ENCODE measurements around the gene ADD1.

Gene ADD1

DNA sequence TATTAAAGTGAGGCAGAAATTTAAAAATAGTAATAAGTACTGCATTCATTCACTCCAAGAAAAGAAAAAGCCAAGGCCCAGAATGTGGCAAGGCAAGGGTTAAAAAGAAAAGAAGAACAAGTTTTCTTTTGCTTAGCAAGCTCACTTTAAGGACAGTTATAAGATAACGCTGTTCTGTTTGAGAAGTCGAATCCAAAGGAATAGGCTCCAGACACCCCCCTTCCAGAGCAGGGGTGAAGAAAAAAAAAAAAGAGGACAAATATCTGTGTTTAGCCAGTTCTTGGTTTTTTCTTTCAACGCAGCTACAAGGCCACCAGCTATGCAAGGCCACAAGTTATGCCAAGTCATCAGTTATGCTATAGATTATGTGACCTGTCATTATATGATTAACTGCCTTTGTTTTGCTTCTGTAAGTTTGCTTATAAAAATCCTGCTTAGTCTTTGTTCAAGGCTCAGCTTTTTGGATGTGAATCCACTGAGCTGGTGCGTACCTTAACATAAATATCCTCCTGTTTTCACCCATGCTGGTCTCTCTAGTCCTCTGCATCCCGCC lies 121.1 kb downstream of the ADD1 start:
- Histone ChIP-seq H3K9ac (ENCODE audit: low read length in 2 of 2) (peak overlapping the region in 1 of 2 donors; percentile 65), H3K36me3 (ENCODE audit: control insufficient read depth in 2 of 2, insufficient read depth in 2 of 2, low read length in 2 of 2) (no peaks in the 10 kb centered on the region), H3K27me3 (ENCODE audit: control insufficient read depth in 1 of 2, insufficient read depth in 2 of 2, low read length in 2 of 2) (no peaks in the 10 kb centered on the region), H3K27ac (ENCODE audit: low read length) (no peak overlapping the region), H3K4me3 (ENCODE audit: low read length in 2 of 2) (peak overlapping the region in 1 of 2 donors; percentile 84), H3K4me1 (ENCODE audit: control insufficient read depth, insufficient read depth, low read length) (peaks cover 19% of the 10 kb centered on the region), H3K9me3 (ENCODE audit: control insufficient read depth in 2 of 2, low read length in 2 of 2) (no peaks in the 10 kb centered on the region)

DNA sequence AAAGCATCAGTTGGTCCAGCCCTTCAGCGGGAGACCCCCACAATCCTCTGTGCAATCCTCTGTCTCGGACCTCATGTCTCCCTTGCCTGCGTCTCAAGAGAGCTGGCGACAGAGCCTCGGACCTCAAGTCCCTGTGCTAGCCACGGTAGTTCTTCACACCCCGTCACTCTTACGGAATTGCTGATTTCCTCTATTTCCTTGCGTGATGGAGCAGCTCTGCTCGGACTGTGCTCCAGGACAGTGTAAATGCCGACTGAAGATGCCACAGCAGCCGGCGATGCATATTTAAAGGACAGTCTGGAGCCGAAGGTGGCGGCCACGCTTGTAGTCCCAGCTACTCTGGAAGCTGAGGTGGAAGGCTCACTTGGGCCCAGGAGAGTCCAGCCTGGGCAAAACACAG lies 121.6 kb downstream of the ADD1 start:
- H3K4me1 ChIP-seq (ENCODE audit: control insufficient read depth, insufficient read depth, low read length): peaks cover 19% of the 10 kb centered on the region
- no peaks in the 10 kb centered on the region for H3K27me3 ChIP-seq (ENCODE audit: control insufficient read depth in 1 of 2, insufficient read depth in 2 of 2, low read length in 2 of 2)
- no peak overlapping the region for H3K27ac ChIP-seq (ENCODE audit: low read length)
- no peak overlapping the region for H3K4me3 ChIP-seq (ENCODE audit: low read length in 2 of 2)
- no peaks in the 10 kb centered on the region for H3K9me3 ChIP-seq (ENCODE audit: control insufficient read depth in 2 of 2, low read length in 2 of 2)
- no peaks in the 10 kb centered on the region for H3K36me3 ChIP-seq (ENCODE audit: control insufficient read depth in 2 of 2, insufficient read depth in 2 of 2, low read length in 2 of 2)
- no peak overlapping the region for H3K9ac ChIP-seq (ENCODE audit: low read length in 2 of 2)

- Histone ChIP-seq H3K27me3 (ENCODE audit: control insufficient read depth in 1 of 2, insufficient read depth in 2 of 2, low read length in 2 of 2) (no peaks in the 10 kb centered on the region), H3K36me3 (ENCODE audit: control insufficient read depth in 2 of 2, insufficient read depth in 2 of 2, low read length in 2 of 2) (no peaks in the 10 kb centered on the region), H3K4me1 (ENCODE audit: control insufficient read depth, insufficient read depth, low read length) (peaks cover 7% of the 10 kb centered on the region), H3K27ac (ENCODE audit: low read length) (no peak overlapping the region), H3K9me3 (ENCODE audit: control insufficient read depth in 2 of 2, low read length in 2 of 2) (no peaks in the 10 kb centered on the region), H3K4me3 (ENCODE audit: low read length in 2 of 2) (no peak overlapping the region), H3K9ac (ENCODE audit: low read length in 2 of 2) (no peak overlapping the region)
These were observed 124.7 kb downstream of the ADD1 start for GRCh38 chr4:2968381-2968780.

DNA sequence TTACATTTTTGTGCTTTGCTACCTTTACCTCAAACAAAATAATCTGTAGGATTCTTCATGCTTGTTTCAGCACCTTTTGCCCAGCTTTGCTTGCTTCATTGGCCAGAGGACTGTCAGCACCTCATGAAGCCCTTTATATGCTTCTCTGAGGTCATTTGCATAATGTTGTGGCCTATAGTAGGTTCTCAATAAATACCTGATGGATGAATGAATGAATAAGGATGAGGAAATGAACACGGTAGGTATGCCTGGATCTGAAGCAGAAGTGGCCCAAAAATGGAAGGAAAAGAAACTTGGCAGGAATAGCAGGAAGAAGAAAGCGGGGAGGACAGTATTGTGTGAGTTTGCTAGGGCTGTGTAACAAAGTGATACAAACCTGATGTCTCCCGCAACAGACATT lies 127.6 kb downstream of the ADD1 start:
- H3K4me3 ChIP-seq (ENCODE audit: low read length in 2 of 2): no peak overlapping the region
- H3K4me1 ChIP-seq (ENCODE audit: control insufficient read depth, insufficient read depth, low read length): no peaks in the 10 kb centered on the region
- H3K27me3 ChIP-seq (ENCODE audit: control insufficient read depth in 1 of 2, insufficient read depth in 2 of 2, low read length in 2 of 2): no peaks in the 10 kb centered on the region
- no peaks in the 10 kb centered on the region for H3K9me3 ChIP-seq (ENCODE audit: control insufficient read depth in 2 of 2, low read length in 2 of 2)
- no peaks in the 10 kb centered on the region for H3K36me3 ChIP-seq (ENCODE audit: control insufficient read depth in 2 of 2, insufficient read depth in 2 of 2, low read length in 2 of 2)
- no peak overlapping the region for H3K9ac ChIP-seq (ENCODE audit: low read length in 2 of 2)
- H3K27ac ChIP-seq (ENCODE audit: low read length): no peak overlapping the region

DNA sequence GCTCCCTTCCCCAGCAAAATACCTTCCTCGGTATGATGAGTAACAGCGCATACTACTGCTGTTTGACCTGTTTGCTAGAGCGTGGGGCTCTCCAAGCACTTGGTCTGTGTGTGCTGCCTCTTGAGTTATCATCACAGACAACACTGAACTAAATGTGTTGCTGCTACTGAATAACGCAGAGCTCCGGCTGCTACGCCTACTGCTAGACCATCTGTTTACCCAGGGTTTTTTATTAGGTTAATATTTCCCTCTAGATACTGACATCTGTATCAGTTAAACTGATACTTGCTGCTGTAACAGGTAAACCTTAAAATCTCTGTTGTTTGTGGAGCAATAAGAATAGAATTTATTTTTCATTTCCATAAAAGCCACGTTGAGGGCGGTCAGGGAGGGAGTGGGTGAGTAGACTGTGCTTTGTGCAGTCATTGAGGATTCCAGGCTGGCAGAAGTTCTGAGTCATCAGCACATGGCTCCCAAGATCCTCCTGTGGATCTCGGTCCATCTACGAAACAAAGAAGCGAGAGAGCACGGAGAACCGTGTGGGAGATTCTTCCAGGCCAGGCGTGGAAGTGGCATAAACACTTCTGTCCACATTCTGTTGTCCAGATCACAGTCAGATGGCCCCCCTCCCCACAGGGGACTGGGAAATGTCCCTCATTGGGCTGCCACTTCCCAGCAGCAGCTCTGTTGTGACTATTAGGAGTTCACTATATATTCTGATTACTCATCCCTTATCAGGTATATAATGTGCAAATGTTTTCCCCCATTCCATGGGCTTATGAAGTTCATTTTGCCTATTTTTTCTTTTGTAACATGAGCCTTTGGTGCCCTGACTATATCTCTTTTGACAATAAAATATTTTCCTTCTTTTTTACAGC lies 133.8 kb downstream of the ADD1 start:
- H3K4me1 ChIP-seq (ENCODE audit: control insufficient read depth, insufficient read depth, low read length): no peaks in the 10 kb centered on the region
- H3K4me3 ChIP-seq (ENCODE audit: low read length in 2 of 2): no peak overlapping the region
- H3K27ac ChIP-seq (ENCODE audit: low read length): no peak overlapping the region
- no peaks in the 10 kb centered on the region for H3K36me3 ChIP-seq (ENCODE audit: control insufficient read depth in 2 of 2, insufficient read depth in 2 of 2, low read length in 2 of 2)
- no peaks in the 10 kb centered on the region for H3K27me3 ChIP-seq (ENCODE audit: control insufficient read depth in 1 of 2, insufficient read depth in 2 of 2, low read length in 2 of 2)
- H3K9me3 ChIP-seq (ENCODE audit: control insufficient read depth in 2 of 2, low read length in 2 of 2): no peaks in the 10 kb centered on the region
- H3K9ac ChIP-seq (ENCODE audit: low read length in 2 of 2): no peak overlapping the region

Data from stomach smooth muscle (tissue), 2 donors.